HG03108 (cell line): ENCODE data around the gene CACNG1.
A peak's percentile ranks its signal among the peaks of the same experiment; 100 is the strongest.
"Not testable (repeated sequence)": the region's sequence is repeated elsewhere in the genome, so short reads cannot be mapped to it uniquely, and the experiment has no call there.

Experiments used
- ATAC-seq: cut with Tn5 transposase; IDR thresholded peaks from one replicate; pipeline ENCODE4 v1.9.1; 2021; ENCODE audit warnings: moderate library complexity; ENCODE audit not compliant: unreplicated experiment

CACNG1 gene

GRCh38 chr17:67074781-67075180 lies 30.4 kb downstream of the CACNG1 start:
- no peak for ATAC-seq

- no peak for ATAC-seq
Measured at GRCh38 chr17:67076290-67076689, 31.9 kb downstream of the CACNG1 start.

- ATAC-seq, result no peak
Measured at GRCh38 chr17:67078292-67078691, 33.9 kb downstream of the CACNG1 start.

DNA sequence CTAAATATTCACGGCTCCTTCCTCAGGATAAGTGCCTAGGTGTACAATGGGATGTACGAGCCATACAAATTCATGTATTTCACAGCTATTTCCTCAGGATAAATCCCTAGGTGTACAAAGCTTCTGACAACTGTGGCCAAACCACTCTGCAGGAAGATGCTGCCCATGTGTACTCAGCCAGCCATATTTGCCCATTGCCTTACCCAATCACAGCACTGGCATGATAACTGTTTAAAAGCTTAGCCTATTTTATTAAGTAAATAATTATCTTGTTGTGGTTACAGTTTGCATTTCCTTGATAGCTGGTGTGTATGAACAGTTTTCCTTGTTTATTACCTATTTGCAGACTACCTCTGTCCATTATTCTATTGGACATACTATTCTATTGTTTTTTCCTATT lies 35.1 kb downstream of the CACNG1 start:
- no peak for ATAC-seq

- ATAC-seq, result no peak
Measured at GRCh38 chr17:67080804-67081203, 36.5 kb downstream of the CACNG1 start.

DNA sequence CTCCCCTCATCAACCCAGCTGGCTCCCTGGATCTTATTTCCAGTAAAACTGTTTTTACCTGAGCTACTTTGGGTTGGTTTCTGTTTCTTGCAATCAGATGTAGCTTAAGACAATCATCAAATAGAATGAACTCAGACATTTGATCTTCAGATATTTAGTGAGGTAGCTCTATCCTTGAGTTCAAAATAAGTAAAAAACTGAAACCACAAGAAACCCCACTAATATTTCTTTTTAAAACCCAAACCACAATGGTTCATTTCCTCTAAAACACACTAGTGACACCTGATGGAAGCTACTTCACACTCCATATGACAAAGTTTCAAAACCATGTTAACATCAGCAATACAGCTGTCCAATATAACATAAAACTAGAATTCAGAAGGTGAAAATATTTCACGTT lies 37.8 kb downstream of the CACNG1 start:
- ATAC-seq, result peak; percentile 57

- ATAC-seq, result no peak
Measured at GRCh38 chr17:67085406-67085805, 41.1 kb downstream of the CACNG1 start.

GRCh38 chr17:67088639-67089038 lies 44.3 kb downstream of the CACNG1 start:
- ATAC-seq, result no peak

DNA sequence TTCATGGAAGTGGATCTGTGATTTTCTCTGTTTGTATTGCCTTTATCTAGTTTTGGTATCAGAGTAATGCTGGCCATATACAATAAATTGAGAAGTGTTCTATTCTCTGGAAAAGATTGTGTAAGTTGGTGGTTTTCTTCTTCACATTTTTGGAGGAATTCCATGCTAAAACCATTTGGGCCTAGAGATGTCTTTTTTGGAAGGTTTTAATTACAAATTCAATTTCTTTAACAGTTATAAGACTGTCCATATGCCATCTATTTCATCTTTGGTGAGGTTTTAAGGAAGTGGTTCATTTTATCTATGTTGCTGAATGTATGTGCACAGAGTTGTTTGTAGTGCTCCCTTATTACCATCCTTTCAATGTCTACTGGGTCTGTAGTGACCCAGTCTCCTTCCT lies 46.0 kb downstream of the CACNG1 start:
- ATAC-seq, result no peak

DNA sequence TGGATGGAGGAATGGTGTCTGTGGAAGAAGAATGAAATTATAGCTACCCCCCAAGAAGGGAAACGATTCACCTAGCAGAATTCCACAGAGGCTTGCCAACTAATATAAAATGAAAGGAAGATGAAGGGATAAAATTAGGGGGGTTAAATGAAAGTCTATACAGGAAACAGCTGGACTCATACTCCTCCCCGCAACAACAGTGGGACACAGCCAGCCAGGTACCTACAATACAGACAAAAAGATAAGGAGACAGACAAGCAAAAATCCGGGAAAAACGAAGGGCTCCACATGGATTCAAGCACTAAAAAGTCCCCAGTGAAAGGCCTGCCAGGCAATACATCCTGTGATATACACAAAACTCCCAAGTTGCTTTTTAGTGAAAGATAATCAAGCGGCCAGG lies 47.9 kb downstream of the CACNG1 start:
- ATAC-seq, result no peak

DNA sequence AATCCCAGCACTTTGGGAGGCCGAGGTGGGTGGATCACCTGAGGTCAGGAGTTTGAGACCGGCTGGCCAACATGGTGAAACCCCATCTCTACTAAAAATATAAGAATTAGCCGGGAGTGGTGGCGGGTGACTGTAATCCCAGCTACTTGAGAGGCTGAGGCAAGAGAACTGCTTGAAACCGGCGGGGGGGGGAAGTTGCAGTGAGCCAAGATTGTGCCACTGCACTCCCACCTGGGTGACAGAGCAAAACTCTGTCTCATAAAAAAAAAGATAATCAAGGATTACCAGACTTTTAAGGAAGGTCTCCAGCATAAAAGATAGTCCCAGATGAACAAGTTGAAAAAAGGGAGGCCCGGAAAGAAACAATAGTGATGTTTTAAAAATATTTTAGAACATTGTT lies 48.4 kb downstream of the CACNG1 start:
- ATAC-seq, result not testable (repeated sequence)

DNA sequence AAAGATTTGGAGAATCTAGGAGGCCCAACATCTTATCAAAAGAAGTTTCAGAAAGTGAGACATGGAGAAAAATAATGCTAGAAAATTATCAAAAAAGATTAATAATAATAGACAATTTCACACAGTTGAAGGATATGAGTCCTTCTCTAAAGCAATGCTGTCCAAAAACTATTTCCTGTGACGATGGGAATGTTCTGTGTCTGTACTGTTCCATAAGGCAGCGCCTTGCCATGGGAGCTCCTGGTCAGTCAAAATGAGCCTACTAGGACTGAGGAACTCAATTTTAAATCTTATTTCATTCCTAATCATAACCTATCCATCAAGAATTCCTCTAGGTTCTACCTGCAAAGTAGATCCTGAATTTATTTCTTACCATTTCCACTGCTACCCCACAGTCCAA lies 49.0 kb downstream of the CACNG1 start:
- ATAC-seq, result no peak

- ATAC-seq, result not testable (repeated sequence)
Measured at GRCh38 chr17:67095291-67095690, 50.9 kb downstream of the CACNG1 start.

GRCh38 chr17:67095803-67096202 lies 51.4 kb downstream of the CACNG1 start:
- no peak for ATAC-seq

GRCh38 chr17:67096609-67097008 lies 52.3 kb downstream of the CACNG1 start:
- no peak for ATAC-seq

DNA sequence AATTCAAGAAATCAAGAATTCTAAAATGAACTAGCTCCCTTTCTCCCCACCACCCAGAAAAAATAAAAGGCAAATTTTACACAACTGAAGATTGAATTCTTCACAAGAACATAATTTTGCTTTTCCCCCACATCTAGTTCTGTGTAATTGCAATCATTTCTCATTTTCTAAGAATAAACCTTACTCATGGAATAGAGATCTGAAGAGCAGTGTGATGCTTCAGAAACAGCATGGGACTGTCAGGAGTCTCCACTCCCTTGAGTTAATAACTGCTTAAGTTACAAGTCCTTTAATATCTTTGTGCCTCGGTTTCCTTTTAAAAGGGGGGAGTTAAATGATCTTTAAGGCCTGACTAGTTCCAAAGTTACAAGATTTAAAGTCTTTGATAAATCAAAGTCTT lies 53.7 kb downstream of the CACNG1 start:
- no peak for ATAC-seq

DNA sequence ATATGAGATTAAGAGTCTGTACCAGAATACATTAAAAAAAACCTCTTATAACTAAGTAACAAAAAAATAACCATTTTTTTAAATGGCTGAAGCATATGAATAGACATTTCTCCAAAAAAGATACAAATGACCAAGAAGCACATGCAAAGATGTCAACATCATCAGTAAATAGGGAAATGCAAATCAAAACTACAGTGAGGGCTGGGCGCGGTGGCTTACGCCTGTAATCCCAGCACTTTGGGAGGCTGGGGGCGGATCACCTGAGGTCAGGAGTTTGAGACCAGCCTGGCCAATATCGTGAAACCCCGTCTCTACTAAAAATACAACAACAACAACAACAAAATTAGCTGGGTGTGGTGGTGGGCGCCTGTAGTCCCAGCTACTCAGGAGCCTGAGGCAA lies 60.3 kb downstream of the CACNG1 start:
- ATAC-seq, result not testable (repeated sequence)

- no peak for ATAC-seq
Measured at GRCh38 chr17:67105213-67105612, 60.9 kb downstream of the CACNG1 start.
